GM10248 (cell line): ENCODE data around the gene SLC25A34.

Experiments used
- CTCF ChIA-PET: fragments of 300-600 bp; sonication (Branson Sonifier 250); formaldehyde crosslinking; extraction: SDS; loops from one replicate; lab custom pipeline; 2021; ENCODE audit warnings: antibody characterized with exemption; lab: Yijun Ruan, JAX
- POLR2A ChIA-PET: fragments of 350-650 bp; sonication (Branson Sonifier 250); formaldehyde crosslinking; extraction: SDS; loops from one replicate; lab custom pipeline; 2020; ENCODE audit warnings: antibody characterized with exemption; lab: Yijun Ruan, JAX
- DNase-seq: peaks from one replicate; pipeline ENCODE4 v3.0.0; 2012; ENCODE audit errors: extremely low spot score
- TF ChIP-seq, protein P1 (sequence below): IDR thresholded peaks from 2 replicates; pipeline ENCODE4 v1.5.1; 2012; ENCODE audit warnings: mild to moderate bottlenecking, low read depth; ENCODE audit errors: extremely low read depth, missing control alignments, control extremely low read depth

Gene SLC25A34

DNA sequence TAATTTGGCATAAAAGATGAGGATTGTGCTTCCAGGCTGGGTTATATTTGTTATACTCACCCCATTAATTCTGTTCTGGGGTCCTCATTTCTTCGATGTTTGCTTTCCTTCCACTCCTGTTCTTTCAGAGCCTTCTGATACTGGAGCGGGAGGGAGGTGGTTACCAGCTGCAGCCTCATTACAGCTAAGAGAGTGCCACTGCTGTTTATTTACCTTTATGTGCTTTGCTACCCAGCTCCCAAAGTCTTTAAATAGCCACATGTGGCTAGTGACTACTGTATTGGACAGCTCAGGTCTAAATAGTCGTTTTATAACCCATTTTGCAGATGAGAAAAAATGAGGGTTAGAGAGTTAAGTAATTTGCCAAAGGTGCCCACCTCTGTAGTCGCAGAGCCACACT, 26.8 kb upstream of the SLC25A34 start:
- no peak for DNase-seq
- POLR2A ChIA-PET, result no interaction called here
- CTCF ChIA-PET, result interaction anchor here (1.5 to 3.3 kb wide), 2 partner anchors 12 to 55 kb away, joined by 4 to 9 read pairs; no protein-coding TSS in a partner anchor
- TF ChIP-seq, protein P1, sequence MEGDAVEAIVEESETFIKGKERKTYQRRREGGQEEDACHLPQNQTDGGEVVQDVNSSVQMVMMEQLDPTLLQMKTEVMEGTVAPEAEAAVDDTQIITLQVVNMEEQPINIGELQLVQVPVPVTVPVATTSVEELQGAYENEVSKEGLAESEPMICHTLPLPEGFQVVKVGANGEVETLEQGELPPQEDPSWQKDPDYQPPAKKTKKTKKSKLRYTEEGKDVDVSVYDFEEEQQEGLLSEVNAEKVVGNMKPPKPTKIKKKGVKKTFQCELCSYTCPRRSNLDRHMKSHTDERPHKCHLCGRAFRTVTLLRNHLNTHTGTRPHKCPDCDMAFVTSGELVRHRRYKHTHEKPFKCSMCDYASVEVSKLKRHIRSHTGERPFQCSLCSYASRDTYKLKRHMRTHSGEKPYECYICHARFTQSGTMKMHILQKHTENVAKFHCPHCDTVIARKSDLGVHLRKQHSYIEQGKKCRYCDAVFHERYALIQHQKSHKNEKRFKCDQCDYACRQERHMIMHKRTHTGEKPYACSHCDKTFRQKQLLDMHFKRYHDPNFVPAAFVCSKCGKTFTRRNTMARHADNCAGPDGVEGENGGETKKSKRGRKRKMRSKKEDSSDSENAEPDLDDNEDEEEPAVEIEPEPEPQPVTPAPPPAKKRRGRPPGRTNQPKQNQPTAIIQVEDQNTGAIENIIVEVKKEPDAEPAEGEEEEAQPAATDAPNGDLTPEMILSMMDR, result no peak

DNA sequence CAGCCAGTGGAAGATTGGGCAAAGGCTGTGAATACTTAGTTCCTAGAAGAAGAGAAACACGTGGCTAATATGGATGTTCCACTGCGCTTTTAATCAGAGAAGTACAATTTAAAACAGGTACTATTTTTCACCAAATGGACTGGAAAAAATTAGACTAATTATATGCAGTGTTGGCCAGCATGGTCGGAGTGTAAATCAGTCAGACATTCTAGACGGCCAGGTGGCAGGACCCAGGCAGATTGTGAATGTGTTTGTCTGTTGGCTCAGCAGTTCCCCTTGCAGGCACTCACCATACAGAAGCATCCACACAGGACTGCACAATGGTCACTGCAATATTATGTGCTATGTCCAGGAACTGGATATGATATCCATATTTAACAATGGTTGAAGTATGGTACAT, 23.9 kb upstream of the SLC25A34 start:
- TF ChIP-seq, protein P1, result no peak
- POLR2A ChIA-PET, result no interaction called here
- no peak for DNase-seq

DNA sequence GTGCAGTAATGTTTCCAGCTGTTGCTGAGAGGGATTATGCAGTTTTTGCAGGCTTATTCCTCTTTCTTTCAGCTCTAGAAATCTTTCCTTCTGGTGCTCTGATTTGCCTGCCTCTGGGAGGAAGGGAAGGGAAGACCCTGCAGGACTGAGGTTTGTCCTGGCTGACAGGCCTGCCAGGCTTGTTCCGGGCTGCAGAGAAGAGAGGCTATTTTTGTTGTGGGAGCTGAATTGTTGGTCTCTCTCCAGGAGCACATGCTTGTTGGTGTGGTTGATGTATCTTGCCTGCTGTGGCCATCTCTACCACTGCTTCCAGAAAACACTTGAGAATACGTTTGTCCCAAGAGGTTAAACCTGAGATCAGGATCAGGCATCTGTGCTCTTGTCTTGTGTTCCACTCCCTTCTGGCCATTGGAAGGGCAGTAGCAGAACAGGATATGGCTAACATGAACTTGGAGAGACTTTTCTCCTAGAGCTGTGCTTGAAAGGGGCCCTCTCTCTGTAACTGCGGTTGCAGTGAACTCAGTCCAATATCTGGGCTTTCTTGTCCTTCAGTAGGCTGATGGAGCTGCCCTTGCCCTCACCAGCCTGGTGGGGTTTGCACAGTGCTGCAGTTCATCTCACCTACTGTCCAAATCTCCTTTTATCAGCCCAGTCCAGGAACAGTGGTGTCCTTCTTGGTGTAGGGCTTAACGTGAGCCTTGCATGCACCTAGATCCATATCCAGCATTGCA, 21.5 kb upstream of the SLC25A34 start:
- no peak for DNase-seq
- CTCF ChIA-PET, result no interaction called here
- POLR2A ChIA-PET, result interaction anchor here (0.7 kb wide), 1 partner anchor 18 kb away, joined by 3 read pairs; no protein-coding TSS in a partner anchor
- TF ChIP-seq, protein P1, result no peak

More for the DNA sequence above, 23.9 kb upstream of the SLC25A34 start:
- CTCF ChIA-PET, result interaction anchor here (1.0 to 3.3 kb wide), 2 partner anchors 10 to 14 kb away, joined by 5 to 9 read pairs; no protein-coding TSS in a partner anchor

DNA sequence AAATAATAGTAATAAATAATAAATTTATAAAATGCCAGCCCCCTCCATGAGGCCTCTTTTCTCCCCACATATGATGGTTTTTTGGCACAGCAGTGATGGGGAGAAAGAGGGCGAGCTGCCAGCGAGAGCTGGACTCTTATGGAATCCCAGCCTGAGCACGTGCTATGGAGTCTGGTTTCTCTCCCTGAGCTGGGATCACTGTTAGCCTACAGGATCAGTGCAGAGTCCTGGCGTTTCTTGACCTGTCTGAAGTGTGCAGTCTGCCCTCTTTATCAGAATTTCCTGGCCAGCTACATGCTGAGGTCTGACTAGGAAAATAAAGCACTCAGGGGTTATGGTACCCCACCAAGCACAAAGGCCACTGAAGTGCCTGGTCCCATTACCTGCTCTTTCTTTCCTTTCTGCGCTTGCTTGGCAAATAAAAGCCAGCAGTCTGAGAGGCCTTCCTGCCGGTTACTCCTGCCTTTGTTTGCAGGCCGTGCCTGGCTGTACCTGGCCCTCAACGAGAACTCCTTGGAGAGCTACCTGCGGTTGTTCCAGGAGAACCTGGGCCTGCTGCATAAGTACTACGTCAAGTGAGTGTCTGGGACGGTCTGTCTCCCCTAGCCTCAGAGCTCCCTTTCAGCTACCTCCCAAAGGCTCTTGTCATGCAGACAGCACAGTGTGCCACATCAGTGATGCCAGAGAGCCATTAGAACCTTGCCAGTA, 18.5 kb upstream of the SLC25A34 start:
- POLR2A ChIA-PET, result interaction anchor here (0.5 to 0.6 kb wide), 2 partner anchors 16 to 113 kb away, joined by 3 read pairs; no protein-coding TSS in a partner anchor
- CTCF ChIA-PET, result interaction anchor here (1.1 to 1.4 kb wide), 3 partner anchors 9 to 15 kb away, joined by 3 read pairs; no protein-coding TSS in a partner anchor
- TF ChIP-seq, protein P1, result no peak
- no peak for DNase-seq

DNA sequence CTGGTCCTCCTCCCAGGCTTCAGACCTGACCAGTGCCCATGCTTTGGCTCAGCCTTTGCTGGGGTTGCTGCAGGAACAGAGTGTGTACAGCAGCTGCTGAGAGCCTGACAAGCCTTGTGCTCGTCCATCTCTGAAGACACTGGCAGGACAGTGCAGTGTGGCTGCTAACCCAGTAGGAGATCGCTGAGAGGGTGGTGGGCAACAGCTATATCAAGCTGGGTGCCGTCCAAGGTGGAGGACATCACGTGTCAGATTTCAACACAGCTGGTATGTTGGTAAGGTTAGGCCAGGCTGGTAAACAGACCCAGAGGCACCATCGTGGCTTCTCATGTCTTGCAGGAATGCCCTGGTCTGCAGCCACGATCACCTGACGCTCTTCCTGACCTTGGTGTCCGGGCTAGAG, 17.9 kb upstream of the SLC25A34 start:
- POLR2A ChIA-PET, result no interaction called here
- CTCF ChIA-PET, result interaction anchor here (1.1 to 1.4 kb wide), 4 partner anchors 8 to 14 kb away, joined by 3 read pairs; no protein-coding TSS in a partner anchor

More for the DNA sequence above, 17.9 kb upstream of the SLC25A34 start:
- no peak for DNase-seq
- TF ChIP-seq, protein P1, result no peak
